Nephron progenitor cell (in vitro differentiated cells): ENCODE data around the gene SHC4.
A peak's percentile ranks its signal among the peaks of the same experiment; 100 is the strongest.

Experiments
- DNase-seq: peaks from one replicate; pipeline ENCODE4 v3.0.0; 2021
- H3K27ac Mint-ChIP-seq: 2 replicates; pipeline ENCODE4 v1.8.0; 2021; ENCODE audit warnings: mild to moderate bottlenecking, moderate library complexity, mixed read lengths
- H3K27me3 Mint-ChIP-seq: 2 replicates; pipeline ENCODE4 v1.8.0; 2021; ENCODE audit warnings: mild to moderate bottlenecking, low read depth, mixed read lengths; ENCODE audit not compliant: poor library complexity
- H3K36me3 Mint-ChIP-seq: 2 replicates; pipeline ENCODE4 v1.8.0; 2021; ENCODE audit warnings: low read depth, mixed read lengths
- H3K4me1 Mint-ChIP-seq: 2 replicates; pipeline ENCODE4 v1.8.0; 2021; ENCODE audit warnings: mixed read lengths
- H3K4me3 Mint-ChIP-seq: 2 replicates; pipeline ENCODE4 v1.8.0; 2021; ENCODE audit warnings: mild to moderate bottlenecking, moderate library complexity, mixed read lengths
- H3K9me3 Mint-ChIP-seq: 2 replicates; pipeline ENCODE4 v1.8.0; 2021; ENCODE audit warnings: mild to moderate bottlenecking, moderate library complexity, mixed read lengths
- CTCF ChIP-seq: fragments of 200-600 bp; sonication (generic); IDR thresholded peaks from 2 replicates; pipeline ENCODE4 v1.5.0; 2021; ENCODE audit warnings: antibody characterized with exemption

The SHC4 gene

GRCh38 chr15:48888836-48889235 lies 74.9 kb downstream of the SHC4 start:
- peaks cover 40% of the 10 kb centered on the region for H3K4me1 Mint-ChIP-seq
- DNase-seq, result no peak
- no peaks in the 10 kb centered on the region for H3K36me3 Mint-ChIP-seq
- H3K9me3 Mint-ChIP-seq, result no peaks in the 10 kb centered on the region
- no peak for TF ChIP-seq CTCF
- no peaks in the 10 kb centered on the region for H3K27me3 Mint-ChIP-seq
- no peak overlapping the region for H3K4me3 Mint-ChIP-seq
- H3K27ac Mint-ChIP-seq, result no peak overlapping the region

- Mint-ChIP-seq H3K27ac (no peak overlapping the region), H3K36me3 (no peaks in the 10 kb centered on the region), H3K4me3 (no peak overlapping the region), H3K4me1 (peaks cover 40% of the 10 kb centered on the region), H3K9me3 (no peaks in the 10 kb centered on the region), H3K27me3 (no peaks in the 10 kb centered on the region)
- no peak for DNase-seq
- no peak for TF ChIP-seq CTCF
These were observed 75.5 kb downstream of the SHC4 start for GRCh38 chr15:48888191-48888590.

- Mint-ChIP-seq H3K27ac (no peak overlapping the region), H3K4me1 (peaks cover 37% of the 10 kb centered on the region), H3K9me3 (no peaks in the 10 kb centered on the region), H3K4me3 (no peak overlapping the region), H3K36me3 (no peaks in the 10 kb centered on the region), H3K27me3 (no peaks in the 10 kb centered on the region)
- no peak for TF ChIP-seq CTCF
- DNase-seq, result no peak
These were observed 76.6 kb downstream of the SHC4 start for GRCh38 chr15:48887144-48887543.

GRCh38 chr15:48883699-48884098 lies 80.0 kb downstream of the SHC4 start:
- no peak for DNase-seq
- TF ChIP-seq CTCF, result no peak
- H3K4me3 Mint-ChIP-seq, result no peak overlapping the region
- peaks cover 37% of the 10 kb centered on the region for H3K4me1 Mint-ChIP-seq
- H3K27ac Mint-ChIP-seq, result no peak overlapping the region
- H3K27me3 Mint-ChIP-seq, result no peaks in the 10 kb centered on the region
- no peaks in the 10 kb centered on the region for H3K9me3 Mint-ChIP-seq
- H3K36me3 Mint-ChIP-seq, result peaks cover 1% of the 10 kb centered on the region

GRCh38 chr15:48880070-48880634 lies 83.6 kb downstream of the SHC4 start:
- peaks cover 46% of the 10 kb centered on the region for H3K4me1 Mint-ChIP-seq
- H3K9me3 Mint-ChIP-seq, result no peaks in the 10 kb centered on the region
- peak overlapping the region; percentile 99 for H3K4me3 Mint-ChIP-seq
- no peaks in the 10 kb centered on the region for H3K27me3 Mint-ChIP-seq
- peaks cover 8% of the 10 kb centered on the region for H3K36me3 Mint-ChIP-seq
- peak overlapping the region; percentile 5 for H3K27ac Mint-ChIP-seq
- no peak for DNase-seq
- TF ChIP-seq CTCF, result no peak
